DMS53 treated with DMSO at 0.1 percent for 48 hours (cell line): ENCODE results near the gene SYCN.

Source experiments
- DNase-seq: peaks from one replicate; lab custom pipeline; 2025; ENCODE audit not compliant: unreplicated experiment; lab: John Stamatoyannopoulos, UW

SYCN gene

GRCh38 chr19:39156326-39157230 is 47.5 kb downstream of the SYCN start:
- DNase-seq: no peak

GRCh38 chr19:39155741-39156140 is 48.3 kb downstream of the SYCN start:
- no peak for DNase-seq

GRCh38 chr19:39155114-39155700 is 48.9 kb downstream of the SYCN start:
- DNase-seq: no peak

- DNase-seq: no peak
Observed at GRCh38 chr19:39154629-39155100, 49.4 kb downstream of the SYCN start.

GRCh38 chr19:39154100-39154628 is 49.9 kb downstream of the SYCN start:
- no peak for DNase-seq
